Measurements from ENCODE around the gene EVA1A. TPM values are rescaled to one million over a fixed set of nuclear protein-coding genes. Genes with fewer than 3 reads are reported as not detected.

EVA1A gene
- polyA plus RNA-seq, 2 of the 4 experiments (the other 2 are of a cell fraction) = 2.5 to 19.0 TPM

DNA sequence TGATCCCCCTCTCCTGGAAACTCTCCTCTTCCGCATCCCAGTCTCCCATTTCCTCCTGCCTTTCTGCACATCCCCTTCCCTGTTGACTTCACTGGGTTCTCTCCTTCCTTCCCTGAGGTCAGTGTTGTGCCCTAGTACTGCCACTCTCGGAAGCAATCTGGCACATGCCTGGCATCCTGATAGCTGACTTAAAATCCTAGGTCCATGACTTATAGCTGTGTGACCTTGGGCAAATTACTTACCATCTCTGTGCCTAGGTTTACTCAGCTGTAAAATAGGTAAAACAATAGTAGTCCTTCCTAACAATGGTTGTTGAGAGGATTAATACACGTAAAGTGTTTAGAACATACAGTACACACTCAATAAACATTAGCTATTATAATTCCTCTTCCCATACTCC lies 9.3 kb downstream of the EVA1A start:
- CTCF ChIA-PET = interaction anchor here (0.7 to 3.5 kb wide), 5 partner anchors 8 to 71 kb away, joined by 3 to 18 read pairs (median 5); partner anchors contain the start of gene EVA1A
- no peak for ATAC-seq
- TF ChIP-seq POLR2AphosphoS2 (conservative IDR thresholded peaks at IDR 0.05; ENCODE audit: low read length) (no peak), RARB (CRISPR knock-in tag; IDR thresholded peaks at IDR 0.05) (no peak)
- no peak for FAIRE-seq
- Histone ChIP-seq H3K4me2 (no peak overlapping the region), H3K27ac (no peak overlapping the region), H3K4me3 (no peak overlapping the region), H3K9me3 (no peaks in the 10 kb centered on the region), H3K4me1 (peaks cover 21% of the 10 kb centered on the region)
- DNase-seq (ENCODE audit: low read depth in 1 of 2, low spot score in 1 of 2) = no peak
- POLR2A ChIA-PET = no interaction called here
- WGBS (ENCODE audit: missing lambda C conversion rate) = 54% methylated on average over 3 of the region's 3 CpGs

DNA sequence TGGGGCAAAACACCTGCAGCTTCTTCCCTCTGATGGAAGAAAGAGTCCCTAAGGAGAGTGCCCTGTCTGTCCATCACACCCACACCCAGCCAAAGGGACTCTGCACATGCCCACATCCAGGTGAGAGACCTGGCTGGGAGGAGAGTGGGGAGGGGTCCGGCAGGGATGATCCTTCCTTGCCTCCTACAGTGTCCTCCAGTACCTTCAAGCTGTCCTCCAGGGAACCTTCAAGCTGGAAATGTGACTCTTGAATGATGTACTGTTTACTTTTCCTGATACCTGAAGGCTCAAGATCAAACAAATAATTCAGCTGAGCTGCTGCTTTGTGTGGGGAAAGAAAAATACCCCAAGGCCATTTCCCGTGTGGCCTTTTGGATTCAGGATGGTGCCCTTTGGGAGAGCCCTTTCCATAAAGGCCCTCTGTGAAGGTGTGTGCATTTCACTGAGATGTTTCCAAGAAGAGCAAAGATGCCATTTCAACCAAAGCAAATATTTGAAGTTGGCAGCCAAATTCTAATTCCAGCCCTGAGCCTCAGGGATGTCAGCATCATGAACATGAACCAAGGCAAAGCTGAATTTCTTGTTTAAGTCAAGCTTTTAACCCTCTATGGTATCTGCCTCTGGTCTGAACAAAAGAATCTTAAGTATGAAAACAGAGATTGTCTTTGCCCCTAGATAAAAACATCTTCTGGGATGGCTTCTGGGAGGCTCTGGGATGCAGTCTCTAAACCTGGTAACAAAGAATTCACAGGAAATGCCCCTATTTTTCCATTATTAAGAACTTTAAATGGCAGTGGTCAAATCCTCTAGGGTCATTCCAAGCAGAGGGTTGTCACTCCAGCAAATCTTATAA lies 11.1 kb downstream of the EVA1A start:
- no peak for DNase-seq (ENCODE audit: low read depth in 1 of 2, low spot score in 1 of 2)
- Histone ChIP-seq H3K4me3 (no peak overlapping the region), H3K4me1 (peaks cover 21% of the 10 kb centered on the region), H3K27ac (0 out of 6 replicates have a peak overlapping the region, but pooled peaks of 1 of the 2 experiments have one; percentile 12), H3K9me3 (no peaks in the 10 kb centered on the region), H3K4me2 (no peak overlapping the region)
- TF ChIP-seq ELK1 (IDR thresholded peaks at IDR 0.05; ENCODE audit: low read depth, low read length) = no peak
- TF ChIP-seq NR3C1 (IDR thresholded peaks at IDR 0.05) = no peak
- no peak for TF ChIP-seq ZFP36 (IDR thresholded peaks at IDR 0.05; ENCODE audit: borderline replicate concordance, partially characterized antibody)
- TF ChIP-seq MAFK (IDR thresholded peaks at IDR 0.05; ENCODE audit: partially characterized antibody) = no peak
- ChIA-PET CTCF (interaction anchor here (0.8 to 3.5 kb wide), 4 partner anchors 10 to 606 kb away, joined by 3 to 18 read pairs (median 10); partner anchors contain the start of gene EVA1A), POLR2A (no interaction called here)
- ATAC-seq = no peak
- WGBS (ENCODE audit: missing lambda C conversion rate) = 16% methylated on average over 1 of the region's 2 CpGs
- no peak for FAIRE-seq

DNA sequence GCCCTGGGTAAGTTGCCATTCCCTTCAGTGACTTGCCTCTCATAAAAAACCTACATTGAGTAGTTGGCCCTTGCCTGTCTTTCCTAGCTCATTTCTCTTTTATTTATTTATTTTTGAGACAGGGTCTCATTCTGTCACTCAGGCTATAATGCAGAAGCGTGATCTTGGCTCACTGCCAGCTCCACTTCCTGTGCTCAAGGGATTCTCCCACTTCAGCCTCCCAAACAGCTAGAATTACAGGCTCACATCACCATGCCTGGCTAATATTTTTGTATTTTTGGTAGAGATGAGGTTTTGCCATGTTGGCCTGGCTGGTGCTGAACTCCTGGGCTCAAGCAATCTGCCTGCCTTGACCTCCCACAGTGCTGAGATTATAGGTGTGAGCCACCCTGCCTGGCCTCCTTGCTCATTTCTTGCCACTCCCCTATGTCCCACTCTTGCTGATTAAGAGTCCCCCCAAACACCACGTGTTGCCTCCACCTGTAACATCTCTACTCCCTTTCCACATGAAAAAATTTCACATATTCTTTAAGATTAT lies 12.6 kb downstream of the EVA1A start:
- H3K4me2 ChIP-seq = peak overlapping the region; percentile 42
- no peaks in the 10 kb centered on the region for H3K9me3 ChIP-seq
- H3K27ac ChIP-seq = peak overlapping the region; percentile 52 to 62; a peak in 5 of 6 replicates
- H3K4me1 ChIP-seq = peaks cover 21% of the 10 kb centered on the region
- FAIRE-seq (no peak), ATAC-seq (no peak), DNase-seq (ENCODE audit: low read depth in 1 of 2, low spot score in 1 of 2) (no peak)
- POLR2A ChIA-PET = no interaction called here
- 9% methylated on average over 2 of the region's 2 CpGs for WGBS (ENCODE audit: missing lambda C conversion rate)
- CTCF ChIA-PET = interaction anchor here (0.9 to 1.7 kb wide), 7 partner anchors 13 to 526 kb away, joined by 3 to 6 read pairs (median 4); partner anchors contain the start of gene EVA1A
- no peak for TF ChIP-seq HDAC2 (IDR thresholded peaks at IDR 0.05)
- H3K4me3 ChIP-seq = no peak overlapping the region

DNA sequence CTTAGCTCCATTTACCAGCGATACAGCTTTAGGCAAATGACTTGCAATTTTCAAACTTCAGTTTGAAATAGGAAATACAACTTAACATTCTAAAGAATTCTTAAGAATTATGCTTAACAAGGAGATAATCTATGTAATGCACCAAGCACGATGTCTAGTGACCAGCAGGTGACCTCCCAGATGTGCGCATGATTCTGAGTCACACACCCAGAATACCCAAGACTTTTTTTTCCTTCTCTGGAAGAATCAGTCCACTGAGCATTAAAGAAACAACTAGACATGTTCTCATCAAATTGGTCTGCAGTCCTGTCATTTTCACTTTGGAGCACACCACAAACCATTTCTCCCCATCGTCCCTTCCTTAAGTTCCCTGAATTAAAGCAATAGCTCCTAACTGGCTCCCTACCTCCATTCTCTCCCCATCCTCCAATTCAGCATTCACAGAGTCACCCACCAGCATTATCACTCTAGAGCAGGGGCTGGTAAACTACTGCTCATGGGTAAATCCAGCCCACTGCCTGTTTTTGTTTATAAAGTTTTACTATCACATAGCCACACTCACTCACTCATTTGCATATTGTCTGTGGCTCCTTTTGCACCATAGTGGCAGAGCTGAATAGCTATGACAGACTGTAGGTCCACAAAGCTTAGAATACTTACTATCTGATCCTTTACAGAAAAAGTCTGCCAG lies 13.2 kb downstream of the EVA1A start:
- Histone ChIP-seq H3K4me2 (peak overlapping the region; percentile 42), H3K27ac (peak overlapping the region; percentile 52 to 62; a peak in 5 of 6 replicates), H3K4me3 (no peak overlapping the region), H3K4me1 (peaks cover 21% of the 10 kb centered on the region), H3K9me3 (no peaks in the 10 kb centered on the region)
- FAIRE-seq (no peak), DNase-seq (ENCODE audit: low read depth in 1 of 2, low spot score in 1 of 2) (peak in 1 of 2 experiments; percentile 29), ATAC-seq (peak; percentile 57 to 70; a peak in 4 of 6 replicates)
- TF ChIP-seq HOXA7 (CRISPR knock-in tag; IDR thresholded peaks at IDR 0.05) (no peak), ZC3H11A (IDR thresholded peaks at IDR 0.05) (no peak), KDM5A (IDR thresholded peaks at IDR 0.05) (no peak), BCL3 (IDR thresholded peaks at IDR 0.05) (no peak), POLR2A (IDR thresholded peaks at IDR 0.05; ENCODE audit: low read length) (no peak), NFE2L2 (conservative IDR thresholded peaks at IDR 0.05; ENCODE audit: low read length) (peak; percentile 25; the same call in 1 of the 2 replicates), RCOR1 (IDR thresholded peaks at IDR 0.05; ENCODE audit: low read depth, low read length) (no peak)
- ChIA-PET POLR2A (no interaction called here), CTCF (interaction anchor here (0.6 to 1.7 kb wide), 9 partner anchors 9 to 525 kb away, joined by 3 to 6 read pairs (median 3); partner anchors contain the start of gene EVA1A)
- WGBS (ENCODE audit: missing lambda C conversion rate) = 62% methylated on average over 4 of the region's 4 CpGs
